CD4-positive, alpha-beta T cell treated with Interleukin-17A for 4 hours (primary cell): ENCODE results near the gene C19orf18.
A peak's percentile ranks its signal among the peaks of the same experiment; 100 is the strongest.

Experiments
- DNase-seq: peaks from one replicate; pipeline ENCODE4 v3.0.0-alpha.2; 2020; ENCODE audit warnings: mixed read lengths

The C19orf18 gene

GRCh38 chr19:57947088-57947418 is 27.3 kb downstream of the C19orf18 start:
- no peak for DNase-seq

DNA sequence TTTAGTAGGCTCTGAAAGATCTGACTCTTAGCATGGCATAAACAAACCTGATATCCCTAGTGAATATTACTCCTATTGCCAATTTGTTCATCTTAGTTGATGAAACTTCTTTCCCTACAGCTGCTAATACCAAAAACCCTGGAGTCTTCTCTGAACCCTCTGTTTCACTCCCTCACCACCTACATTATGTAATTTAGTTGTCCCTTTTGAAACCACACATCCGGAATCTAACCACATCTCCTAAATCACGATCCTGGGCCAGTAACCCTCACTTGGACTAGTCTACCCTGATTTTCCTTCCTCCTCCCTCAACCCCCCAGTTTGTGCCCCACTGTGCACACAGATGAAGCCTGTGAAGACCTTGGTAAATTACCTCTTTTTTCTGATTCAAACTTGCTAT is 28.0 kb downstream of the C19orf18 start:
- DNase-seq: no peak

DNA sequence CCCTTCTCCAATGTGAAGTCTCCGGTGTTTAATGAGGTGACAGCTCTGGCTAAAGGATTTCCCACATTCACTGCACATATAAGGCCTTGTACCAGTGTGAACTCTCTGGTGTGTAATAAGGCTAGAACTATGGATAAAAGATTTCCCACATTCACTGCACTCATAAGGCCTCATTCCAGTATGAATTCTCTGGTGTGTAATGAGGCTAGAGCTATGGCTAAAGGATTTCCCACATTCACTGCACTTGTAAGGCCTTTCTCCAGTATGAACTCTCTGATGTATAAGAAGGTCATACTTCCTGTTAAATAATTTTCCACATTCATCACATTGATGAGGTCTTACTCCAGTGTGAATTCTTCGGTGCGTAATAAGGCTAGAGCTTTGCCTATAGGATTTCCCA is 32.7 kb downstream of the C19orf18 start:
- no peak for DNase-seq

DNA sequence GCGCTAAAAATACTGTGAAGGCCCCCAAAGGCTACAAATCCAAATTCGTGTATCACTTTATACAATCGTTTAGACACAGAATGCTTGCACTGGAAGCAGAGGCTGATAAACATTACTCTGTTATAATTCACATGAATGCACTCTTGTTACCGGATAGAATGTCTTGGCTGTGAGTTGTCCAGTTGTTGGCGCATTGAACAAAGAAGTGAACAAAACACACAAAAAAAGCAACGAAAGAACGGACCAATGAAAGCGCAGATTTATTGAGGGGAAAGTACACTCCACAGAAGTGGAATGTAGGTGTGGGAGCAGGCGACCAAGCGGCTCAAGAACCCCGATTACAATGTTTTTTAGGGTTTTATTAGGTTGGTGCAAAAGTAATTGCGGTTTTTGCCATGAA is 38.6 kb downstream of the C19orf18 start:
- no peak for DNase-seq

- DNase-seq: peak; percentile 32
These were observed 39.3 kb downstream of the C19orf18 start, which contains the start of gene ZNF418 for GRCh38 chr19:57934820-57935665. ZNF418 (minus strand) TSS chr19:57935402; CDS start chr19:57933822, 1,580 bp downstream.

DNA sequence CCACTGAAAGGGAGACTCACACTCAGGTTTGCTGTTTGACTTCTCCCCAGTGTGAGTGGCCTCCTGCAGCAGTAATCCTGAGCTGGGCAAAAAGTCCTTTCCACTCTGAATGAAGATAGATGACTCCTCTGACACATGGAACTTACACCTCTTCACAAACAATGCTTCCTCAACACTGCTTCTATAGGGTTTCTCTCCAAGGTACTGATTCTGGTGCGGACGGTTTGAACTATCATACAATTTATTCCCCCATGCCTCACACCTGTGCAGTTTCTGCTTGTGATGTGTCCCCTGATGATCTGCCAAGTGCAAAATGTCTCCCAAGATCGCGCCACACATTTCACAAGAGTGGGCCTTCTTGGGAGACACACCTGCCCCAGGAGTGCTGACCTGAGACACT is 46.7 kb downstream of the C19orf18 start:
- no peak for DNase-seq

DNA sequence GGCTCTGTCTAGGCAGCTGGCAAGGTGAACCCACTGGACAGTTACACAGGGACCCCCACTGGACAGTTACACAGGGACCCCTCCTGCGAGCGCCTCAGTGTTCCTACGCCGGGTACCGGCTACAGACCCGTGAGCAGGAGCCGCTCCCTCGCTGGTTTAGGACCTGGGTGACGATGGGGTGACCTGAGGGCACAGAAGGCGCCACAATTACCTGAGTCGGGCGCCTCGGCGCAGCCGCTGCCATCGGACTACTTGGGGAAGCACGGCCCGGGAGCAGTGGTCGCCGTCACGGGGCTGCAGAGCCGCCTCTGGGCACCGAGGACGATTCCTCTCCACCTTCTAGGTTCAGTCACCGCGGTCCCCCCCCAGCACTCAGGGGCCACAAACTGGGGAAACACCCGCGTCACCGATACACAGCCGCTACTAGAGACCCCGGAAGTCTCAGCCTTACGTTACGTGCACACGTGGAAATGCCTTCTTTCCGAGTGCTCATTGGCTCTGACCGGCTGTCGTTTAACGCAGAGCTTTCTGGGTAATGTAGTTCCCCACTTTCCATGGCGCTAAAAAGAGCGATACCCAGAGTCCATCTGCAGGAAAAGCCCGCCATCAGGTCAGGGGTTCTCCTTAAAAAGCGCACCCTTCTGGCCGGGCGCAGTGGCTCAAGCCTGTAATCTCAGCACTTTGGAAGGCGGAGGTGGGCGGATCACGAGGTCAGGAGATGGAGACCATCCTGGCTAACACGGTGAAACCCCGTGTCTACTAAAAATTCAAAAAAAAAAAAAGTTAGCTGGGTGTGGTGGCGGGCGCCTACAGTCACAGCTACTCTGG is 58.0 kb downstream of the C19orf18 start, which contains the start of gene ZNF417:
ZNF417 (minus strand) TSS at position 425 of the 828 bp plus-strand sequence; CDS start at position 244, 181 bp downstream.
- peak; percentile 82 for DNase-seq

DNA sequence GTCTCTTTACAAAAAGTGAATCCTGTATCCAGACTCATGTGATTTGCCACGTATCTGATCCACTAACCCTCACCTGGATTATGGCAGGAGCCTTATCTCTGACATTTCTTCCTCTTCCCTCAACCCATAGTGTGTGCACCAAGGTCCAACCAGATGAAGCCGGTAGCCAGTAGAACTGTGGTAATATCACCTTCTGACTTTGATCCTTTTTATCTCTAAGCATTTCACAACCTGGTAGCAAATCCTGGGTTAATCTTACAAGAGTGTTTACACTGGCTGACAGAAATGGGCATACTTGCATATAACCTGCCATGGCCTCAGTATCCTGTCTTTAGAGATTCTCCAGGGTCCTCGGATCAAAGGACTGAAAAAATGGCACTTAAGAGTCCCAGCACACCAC is 59.8 kb downstream of the C19orf18 start:
- no peak for DNase-seq
